ENCODE results near the gene TSPAN32.
"Not testable (repeated sequence)": the region's sequence is repeated elsewhere in the genome, so short reads cannot be mapped to it uniquely, and the experiment has no call there.

Gene TSPAN32

DNA sequence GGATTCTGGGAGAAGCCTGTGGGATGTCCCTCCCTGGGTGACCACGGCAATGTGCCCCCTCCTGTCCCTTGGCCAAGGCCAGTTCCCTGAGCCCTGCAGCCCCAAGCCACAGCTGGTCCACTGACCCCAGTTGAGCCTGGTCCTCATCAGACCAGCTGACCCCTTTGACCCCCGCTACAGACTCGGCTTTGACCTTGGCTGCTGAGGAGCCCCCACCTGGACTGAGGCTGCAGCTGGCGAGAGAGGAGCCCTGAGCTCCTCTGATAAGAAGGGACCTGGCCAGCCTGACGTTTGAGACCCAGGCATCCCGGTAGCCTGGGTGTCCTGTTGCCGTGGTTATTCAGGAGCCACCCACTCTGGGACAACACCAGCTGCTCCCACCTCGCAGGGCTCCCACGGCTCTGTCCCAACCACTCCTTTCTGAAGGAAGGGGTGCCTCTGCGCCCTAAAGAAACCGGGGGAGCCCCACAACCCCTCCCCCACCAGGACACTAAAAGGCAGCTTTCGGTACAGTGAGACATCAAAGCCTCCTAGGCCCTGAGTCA, 34.4 kb upstream of the TSPAN32 start:
- DNase-seq, result no peak

DNA sequence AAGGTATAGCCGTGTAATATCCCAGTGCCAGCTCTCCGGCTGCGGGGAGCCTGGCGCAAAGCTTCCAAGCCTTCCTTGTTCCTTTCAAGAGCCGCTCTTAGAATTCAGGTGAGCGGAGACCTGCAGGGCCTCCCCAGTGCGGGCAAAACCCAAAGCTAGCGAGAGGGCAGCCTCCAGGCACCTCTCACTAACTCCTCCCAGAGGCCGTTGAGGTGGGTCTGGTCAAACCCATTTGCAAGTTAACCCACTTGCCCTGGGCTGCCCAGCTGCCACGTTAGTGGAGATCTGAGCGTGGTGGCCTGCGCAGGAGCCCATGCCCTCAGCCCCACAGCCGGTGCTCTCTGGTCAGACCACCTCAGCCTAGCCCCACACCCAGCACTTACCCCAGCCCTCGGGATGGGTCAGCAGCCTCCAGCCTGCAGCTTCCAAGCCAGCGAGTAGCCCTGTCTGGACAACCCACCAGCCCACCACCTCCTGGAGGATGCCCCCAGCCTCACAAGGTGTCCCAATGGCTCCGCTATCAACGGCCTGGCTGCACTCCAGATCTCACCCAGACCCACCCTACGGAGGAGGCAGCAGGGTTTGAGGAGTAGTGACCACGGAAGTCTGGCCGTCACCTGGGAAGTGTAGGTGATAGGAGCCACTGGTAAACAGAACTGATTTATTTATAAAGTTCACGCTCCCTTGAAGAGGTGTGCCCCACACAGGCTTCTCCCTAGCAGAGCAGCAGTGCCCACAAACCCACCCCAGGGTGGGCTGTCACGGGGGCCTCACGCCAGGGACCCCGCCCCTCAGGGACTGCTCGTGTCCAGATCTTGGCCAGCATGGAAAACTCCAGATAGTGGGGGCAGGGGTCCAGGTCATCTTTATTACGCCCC, 33.7 kb upstream of the TSPAN32 start:
- no peak for DNase-seq

DNA sequence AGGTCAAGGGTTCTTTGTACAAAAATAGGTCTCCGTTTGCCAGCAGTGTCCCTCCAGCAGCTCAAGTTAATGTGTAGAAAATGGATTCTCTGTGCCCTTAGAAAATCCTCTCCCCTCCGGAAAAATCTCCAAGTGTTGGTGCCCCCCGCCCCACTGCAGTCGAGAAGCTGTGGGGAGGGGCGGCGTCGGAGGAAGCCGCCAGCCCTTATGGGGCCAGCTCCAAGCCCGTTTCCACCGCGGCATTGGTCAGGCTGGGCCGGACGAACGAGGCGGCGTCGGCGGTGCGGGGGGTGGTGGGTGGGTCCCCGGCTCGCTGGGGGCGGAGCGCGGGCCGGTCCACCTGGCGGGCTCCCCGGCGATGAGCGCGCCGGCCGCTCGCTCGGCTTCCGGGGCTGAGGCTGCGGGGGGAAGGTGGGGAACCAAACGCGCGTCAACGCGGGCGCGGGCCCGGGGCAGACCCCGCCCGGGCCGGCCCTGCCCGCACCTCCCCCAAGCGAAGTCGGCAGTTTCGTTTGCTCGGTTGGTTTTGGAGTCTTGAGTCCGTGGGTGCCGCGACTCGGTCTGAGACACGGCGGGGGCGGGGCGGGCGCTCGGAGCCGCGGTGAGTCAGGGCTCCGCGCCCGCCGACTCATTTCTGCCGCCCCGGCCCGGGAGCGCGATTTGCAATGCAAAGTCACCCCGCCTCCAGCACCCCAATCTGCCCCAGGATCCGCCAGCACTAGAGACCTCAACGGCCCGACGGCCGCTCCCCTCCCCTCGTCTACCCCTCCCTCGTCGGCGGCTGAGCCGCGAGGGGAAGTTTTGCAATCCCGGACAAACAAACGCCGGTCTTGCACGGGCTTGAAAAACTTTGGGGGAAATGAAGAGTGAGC, 32.8 kb upstream of the TSPAN32 start:
- no peak for DNase-seq

DNA sequence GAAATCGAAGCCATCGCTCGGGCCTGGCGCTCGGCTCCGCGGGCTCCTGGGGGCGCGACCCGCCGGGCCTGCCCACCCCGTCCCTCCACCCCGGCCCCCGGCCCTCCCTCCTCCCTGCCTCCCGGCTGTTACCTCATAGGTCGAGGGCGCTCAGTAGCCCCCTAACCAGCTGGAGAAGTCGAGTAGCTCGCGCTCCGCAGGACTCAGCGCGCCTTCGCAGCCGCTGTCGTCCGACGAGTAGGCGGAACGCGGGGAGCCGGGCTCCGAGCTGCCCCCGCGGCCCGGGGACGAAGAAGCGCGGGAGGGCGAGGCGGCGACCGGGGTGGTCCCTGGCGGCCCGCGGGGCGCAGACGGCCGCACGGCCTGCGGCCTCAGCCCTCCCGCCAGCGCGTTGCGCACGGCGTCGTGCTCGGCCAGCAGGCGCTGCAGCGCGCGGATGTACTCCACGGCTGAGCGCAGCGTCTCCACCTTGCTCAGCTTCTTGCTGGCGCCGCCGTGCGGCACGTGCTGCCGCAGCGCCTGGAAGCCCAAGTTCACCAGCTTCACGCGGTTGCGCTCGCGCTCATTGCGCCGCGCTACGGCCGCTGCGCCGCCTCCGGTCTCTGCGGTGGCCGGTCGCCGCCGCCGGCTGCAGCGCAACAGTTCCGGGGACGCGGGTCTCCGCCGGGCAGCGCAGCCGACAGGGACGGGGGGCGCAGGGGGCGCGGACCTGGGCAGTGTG, 32.1 kb upstream of the TSPAN32 start:
- DNase-seq, result peak; percentile 46

DNA sequence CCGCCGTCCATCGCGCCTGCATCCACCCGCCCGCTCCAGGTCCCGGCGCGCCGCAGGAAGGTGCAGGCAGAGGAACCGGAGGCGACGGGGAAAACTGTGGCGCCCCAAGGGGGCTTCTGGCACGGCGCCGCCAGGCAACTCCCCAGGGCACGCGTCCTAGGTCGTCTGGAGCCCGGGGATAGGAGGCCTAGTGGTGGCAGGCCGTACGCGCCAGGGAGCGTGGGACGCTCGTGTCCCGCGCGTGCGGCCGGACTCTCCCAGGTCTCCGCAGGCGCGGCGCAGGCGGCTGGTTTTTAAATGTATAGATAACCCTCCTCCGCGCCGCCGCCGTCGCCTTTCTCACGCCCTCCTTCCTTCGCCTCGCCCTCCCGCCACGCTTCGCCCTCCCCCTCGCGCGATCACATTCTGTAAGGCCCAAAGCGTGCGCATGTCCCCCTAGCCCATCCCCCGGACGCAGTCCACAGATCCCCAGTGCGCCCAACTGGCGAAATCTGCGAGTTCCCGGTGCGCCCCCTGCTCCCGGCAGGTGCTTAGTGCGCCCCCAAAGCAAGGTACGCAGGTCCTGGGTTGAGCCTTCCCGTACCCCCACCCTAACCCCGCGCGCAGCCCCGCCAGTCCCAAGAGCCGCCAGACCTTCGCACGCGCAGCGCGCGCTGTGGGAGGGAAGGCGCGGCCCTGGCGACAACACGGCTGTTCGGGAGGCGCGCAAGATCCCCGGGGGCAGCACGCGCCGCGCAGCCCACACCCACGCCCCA, 31.3 kb upstream of the TSPAN32 start, which contains the start of gene ASCL2:
ASCL2 (minus strand) TSS at position 267 of the 755 bp plus-strand sequence; CDS start at position 11, 256 bp downstream.
- no peak for DNase-seq

DNA sequence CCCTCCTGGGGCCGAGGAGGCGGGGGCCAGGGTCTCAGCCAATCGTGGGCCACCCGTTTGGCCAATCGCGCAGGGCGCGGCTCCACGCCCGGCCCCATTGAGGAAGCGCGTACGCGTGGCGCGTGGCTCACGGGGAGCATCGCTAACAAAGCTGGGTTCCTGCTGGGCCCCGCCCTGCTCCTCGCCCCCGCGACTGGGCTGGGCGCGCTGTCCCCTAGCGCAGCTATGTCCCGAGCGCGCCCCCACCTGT, 30.8 kb upstream of the TSPAN32 start:
- no peak for DNase-seq

DNA sequence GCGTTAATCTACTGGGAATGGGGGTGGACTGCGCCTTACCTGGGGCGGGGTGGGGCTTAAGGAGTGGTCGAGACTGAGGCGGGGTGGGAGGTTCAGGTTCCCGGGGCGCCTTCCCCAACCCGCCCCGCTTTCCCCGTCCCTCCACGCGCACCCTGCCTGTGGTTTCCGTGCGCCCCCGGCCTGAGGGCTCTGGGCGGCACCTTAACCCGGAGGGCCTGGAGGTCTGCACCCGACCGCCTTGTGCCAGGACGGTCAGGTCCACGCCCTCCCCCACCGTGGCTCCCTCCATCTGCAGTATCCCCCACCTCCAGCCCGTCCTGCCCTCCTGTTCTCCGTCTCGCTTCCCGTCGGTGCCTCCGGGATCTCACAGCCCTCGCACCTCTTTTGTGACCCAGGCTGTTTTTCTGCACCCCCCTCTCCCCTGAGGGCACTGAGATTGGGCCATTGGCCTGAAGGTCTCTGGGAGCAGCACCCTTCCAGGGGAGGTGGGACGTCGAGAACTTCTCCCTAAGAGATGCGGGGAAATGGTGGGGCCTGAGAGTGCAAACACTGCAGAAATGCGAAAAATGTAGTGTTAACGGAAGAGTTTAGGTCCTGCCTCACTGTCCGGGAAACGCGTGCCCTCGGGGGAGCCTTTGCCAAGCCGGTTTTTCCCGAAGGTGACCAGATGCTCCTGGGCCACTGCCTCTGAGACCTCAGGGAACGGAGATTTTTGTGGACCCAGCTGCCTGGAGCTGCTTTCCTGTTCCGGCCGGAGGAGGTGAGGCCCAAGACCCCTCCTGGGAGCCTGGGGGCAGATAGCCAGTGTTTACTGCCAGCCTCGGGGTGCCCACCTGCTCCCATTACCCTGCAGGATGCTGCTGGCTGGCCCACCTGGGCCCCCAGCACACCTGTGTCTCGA, 30.2 kb upstream of the TSPAN32 start:
- DNase-seq, result no peak

DNA sequence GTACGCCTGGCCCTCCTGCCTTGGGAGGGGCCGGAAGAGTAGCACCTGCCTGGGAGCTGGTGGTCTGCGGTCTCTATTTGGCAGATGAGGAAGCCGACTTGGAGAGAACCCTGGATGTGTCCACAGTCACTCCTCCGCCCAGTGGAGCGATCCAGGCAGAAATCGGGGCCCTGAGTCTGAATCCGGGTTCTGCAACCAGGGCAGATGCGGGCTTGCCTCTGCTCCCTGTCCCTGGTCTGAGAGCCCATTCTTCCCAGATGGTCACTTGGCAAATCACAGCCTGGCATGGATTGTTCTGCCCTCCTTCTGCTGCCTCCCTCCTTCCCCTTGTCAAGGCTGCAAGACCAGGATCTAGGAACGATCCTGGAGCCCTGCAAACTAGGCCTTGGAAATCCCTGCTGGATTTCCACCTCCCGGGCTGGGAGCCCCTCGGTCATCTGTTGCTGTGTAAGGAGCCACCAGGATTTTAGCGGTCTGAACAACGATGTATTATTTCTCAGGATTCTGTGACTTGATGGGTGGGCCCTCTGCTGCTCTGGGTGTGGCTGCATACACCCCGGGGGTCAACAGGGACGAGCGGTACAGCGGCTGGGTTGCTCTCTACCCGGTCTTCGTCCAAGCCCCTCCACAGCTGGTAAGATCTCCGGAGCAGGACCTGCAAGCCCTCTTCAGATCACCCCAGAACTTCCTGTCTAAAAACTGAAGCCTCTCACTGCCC, 29.4 kb upstream of the TSPAN32 start:
- no peak for DNase-seq

DNA sequence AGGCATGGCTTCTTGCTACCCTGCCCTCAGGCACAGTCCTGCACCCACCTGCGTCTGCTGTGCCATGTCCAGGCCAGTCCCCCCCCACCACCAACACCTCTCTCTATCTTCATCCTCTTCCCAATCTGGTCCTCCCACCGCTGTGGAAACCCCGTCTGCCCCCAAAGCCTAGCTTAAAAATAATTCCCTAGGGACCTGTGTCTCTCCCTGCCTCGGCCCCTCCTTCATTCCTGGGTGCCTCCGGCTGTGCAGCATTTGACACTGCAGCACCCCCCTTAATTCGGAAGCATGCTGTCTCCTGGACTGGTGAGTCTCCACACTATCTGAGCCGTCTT, 28.9 kb upstream of the TSPAN32 start:
- DNase-seq, result no peak

DNA sequence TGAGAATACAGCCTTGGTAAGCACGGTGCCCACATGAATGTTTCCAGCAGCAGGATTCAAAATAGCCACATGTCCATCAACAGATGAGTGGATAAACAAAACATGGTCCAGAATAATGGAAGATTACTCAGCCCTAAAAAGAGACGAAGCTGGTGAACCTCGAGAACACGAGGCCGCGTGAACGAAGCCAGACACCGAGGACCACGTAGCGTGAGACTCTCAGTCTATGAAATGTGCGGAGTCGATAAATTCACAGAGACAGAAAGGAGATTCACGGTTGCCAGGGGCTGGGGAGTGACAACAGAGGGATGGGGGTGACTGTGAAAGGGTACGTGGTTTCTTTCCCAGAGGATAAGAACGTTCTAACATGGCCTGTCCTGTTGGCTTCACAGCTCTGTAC, 28.5 kb upstream of the TSPAN32 start:
- DNase-seq, result no peak

DNA sequence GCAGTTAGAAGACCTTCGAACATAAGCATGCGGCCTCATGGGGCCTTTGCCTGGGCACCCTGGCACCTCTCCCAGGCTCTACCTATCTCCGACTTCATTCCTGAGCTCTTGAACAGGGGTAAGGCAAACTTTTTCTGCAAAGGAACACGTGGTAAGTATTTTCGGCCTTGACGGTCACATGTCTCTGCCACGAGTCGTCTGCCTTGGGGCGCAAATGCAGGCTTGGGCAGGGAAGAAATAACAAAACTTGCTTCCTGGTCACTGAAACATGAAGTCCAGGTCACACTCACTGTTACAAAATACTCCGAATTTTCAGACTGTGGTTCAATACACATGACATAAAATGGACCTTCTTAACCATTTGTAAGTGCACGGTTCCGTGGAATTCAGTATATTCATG, 28.0 kb upstream of the TSPAN32 start:
- DNase-seq, result no peak

DNA sequence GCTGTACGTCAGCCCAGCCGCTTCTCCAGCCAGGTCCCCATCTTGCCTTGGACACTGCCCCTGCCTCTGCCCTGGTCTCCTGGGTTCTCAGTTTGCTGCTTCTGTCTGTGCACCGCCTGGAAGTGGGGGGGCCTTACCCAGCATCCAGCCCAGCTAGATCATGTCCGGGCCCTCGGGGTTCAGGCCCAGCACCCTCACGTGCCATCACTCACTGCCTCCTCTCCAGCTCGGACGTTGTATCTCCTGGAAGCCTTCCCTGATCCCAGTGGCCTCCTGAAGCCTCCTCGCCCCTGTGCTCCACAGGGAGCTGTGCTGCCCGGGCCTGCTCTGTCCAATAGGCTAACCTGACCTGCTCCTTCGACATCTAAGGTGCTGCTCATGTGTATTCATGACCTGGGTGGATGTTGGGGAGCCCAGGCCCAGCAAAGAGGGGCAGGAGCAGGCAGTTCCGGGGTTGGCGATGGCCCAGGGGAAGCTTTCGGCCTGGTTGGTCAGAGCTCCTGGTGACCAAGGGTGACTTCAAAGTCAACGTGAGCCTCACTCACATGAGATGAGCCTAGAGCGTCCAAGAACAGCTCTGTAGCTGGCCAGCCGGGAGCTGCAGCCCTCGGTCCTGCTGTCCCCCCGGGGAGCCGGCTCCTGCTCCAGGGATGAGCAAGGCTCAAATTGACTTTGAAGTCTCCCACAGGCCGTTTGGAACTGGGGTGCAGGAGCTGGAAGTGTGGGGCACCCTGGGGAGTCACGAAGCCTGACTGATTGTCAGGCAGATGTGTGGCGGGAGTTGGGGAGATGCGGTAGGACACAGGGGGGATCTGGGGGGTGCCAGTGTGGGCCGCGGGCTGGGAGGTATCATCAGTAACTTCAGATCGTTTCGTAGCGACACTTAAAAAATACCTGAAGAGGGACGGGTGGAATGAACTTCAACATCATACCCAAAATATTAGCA, 26.2 kb upstream of the TSPAN32 start:
- no peak for DNase-seq

DNA sequence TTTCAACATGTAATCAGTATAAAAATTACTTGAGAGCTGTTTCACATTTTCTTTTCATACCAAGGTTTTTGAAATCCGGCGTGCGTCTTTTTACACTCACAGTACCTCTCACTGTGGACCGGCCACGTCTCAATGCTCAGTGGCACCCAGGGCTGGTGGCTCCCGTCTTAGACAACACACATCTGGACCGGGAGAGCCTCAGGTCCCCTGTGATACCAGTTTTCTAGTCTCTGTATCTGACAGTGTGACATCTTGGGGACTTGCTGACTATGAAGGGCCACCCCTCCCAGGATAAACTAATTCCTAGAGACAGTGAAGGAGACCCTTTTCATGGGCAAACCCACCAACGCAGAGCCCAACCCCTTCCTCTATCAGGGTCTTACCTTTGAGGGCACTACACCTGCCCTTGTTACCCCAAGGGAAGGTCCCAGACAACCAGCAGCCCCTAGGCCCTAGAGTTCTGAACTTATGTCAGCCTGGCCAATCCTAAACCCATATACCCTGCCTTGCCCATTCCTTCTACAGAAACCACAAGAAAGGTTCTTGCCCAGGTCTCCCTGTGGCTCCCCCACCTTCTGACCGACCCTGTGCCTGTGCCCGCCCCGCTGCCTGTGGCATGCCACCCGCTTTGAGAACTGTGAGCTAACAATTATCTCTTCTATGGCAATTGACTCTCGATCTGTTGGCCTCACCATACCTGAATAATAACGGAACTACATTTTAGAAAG, 25.4 kb upstream of the TSPAN32 start:
- no peak for DNase-seq

DNA sequence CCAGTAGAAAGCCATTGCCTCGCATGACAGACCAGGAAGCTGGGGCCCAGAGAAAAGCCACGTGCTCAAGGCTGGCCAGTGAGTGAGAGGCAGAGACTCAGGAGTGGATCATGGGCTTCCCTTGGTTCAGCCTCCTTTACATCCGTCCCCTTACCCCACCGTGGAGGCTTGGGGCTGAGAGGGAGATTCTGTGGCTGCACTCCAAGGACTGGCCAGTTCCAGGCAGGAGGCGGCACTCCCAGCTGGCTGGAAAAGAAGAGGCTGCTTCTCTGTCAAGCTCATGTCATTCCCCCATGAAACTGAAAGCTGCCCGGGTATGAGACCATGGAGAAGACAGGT, 24.8 kb upstream of the TSPAN32 start:
- no peak for DNase-seq

DNA sequence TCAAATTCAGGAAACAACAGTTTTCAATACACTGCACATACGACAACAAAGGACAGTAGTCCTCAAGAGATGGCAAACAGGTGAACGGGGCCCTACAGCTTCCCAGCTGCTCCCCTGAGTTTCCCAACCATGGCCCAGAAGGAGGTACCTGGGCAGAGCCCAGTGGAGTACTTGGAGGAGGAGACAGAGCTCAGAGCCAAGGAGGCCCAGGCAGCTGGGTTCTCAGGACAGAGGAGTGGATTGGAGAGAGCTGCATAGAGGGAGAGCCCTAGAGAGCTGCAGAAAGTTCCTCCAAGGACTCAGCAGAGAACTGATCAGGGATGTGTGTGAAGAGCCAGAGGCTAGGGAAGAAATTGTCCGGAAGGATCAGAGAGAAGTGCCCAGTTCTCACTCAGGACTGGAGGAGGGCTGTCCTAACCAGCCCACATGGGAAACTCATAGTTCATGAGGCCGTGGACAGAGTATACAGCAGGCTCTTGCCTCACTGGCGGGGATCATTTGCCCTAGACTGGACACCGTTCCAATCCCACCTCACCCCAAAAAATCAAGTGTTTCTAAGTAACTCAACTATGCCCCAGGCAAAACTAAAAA, 23.8 kb upstream of the TSPAN32 start:
- no peak for DNase-seq

DNA sequence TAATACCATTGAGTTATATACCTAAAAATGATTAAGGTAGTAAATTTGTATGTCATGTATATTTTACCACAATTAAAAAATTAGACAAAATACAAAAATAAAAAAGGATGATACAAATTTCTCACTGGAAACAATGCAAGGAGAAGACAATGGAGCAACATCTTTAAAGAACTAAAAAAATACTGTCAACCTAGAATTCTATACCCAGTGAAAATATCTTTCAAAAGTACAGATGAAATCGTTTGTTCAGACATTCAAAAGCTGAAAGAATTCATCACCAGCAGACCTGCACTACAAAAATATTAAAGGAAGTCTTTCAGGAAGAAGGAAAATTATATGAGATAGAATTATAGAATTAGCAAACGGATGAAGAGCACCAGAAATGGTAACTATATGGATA, 21.6 kb upstream of the TSPAN32 start:
- DNase-seq, result no peak

DNA sequence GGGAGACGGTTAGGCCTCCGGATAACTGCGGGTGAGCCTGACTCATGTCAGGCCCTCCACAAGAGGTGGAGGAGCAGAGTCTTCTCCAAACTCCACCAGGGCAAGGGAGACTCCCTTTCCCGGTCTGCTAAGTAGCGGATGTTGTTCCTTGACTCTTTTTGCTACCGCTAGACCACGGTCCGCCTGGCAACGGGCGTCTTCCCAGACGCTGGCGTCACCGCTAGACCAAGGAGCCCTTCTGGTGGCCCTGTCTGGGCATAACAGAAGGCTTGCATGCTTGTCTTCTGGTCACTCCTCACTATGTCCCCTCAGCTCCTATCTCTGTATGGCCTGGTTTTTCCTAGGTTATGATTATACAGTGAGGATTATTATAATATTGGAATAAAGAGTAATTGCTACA, 15.5 kb upstream of the TSPAN32 start:
- DNase-seq, result not testable (repeated sequence)

DNA sequence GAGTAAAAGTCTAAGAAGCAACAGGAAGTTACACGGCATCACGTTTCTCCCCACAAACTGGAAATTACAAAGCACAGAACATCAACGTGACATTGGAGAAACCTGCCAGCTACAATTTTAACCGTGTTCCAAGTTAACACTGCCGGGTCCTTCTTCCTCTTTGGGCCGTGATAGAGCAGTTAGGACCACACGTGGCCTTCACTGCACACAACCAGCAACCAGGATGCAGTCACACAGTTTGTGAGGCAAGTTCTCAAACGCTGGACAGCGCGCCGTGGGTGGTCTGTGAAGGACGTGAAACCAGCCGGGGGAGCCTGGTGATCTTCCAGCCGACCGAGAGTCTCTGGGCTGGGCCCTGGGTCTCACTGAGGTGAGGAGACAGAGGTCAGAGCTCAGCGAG, 14.7 kb upstream of the TSPAN32 start:
- no peak for DNase-seq

DNA sequence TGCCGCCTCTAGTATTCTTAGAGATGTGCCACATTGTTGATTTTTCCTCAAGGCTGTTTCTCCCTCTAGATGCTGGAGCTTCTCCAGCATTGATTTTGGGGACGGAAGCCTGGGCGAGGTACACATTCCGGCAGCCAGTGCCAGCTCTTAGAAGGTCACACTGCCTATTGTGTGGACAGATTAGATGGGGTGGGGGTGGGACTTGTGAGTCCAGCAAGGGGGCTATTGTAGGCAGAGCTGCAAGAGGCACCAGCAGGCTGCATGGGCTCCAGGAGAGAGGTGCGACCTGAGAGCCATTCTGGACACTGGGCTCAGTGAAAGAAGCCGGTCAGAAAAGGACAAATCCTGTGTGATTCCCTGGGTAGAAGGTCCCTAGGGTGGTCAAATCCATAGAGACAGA, 12.5 kb upstream of the TSPAN32 start:
- DNase-seq, result no peak

All from fibroblast of skin of right quadriceps (primary cell).